GM20000 (cell line): ENCODE results near the gene SLC24A3.

Source experiments
- DNase-seq: peaks from one replicate; pipeline ENCODE4 v3.0.0; 2012; ENCODE audit warnings: low spot score
- TF ChIP-seq, protein P1 (sequence below): IDR thresholded peaks from 2 replicates; pipeline ENCODE4 v1.5.1; 2012; ENCODE audit warnings: mild to moderate bottlenecking, control low read depth; ENCODE audit errors: extremely low read depth, missing control alignments

Gene SLC24A3

DNA sequence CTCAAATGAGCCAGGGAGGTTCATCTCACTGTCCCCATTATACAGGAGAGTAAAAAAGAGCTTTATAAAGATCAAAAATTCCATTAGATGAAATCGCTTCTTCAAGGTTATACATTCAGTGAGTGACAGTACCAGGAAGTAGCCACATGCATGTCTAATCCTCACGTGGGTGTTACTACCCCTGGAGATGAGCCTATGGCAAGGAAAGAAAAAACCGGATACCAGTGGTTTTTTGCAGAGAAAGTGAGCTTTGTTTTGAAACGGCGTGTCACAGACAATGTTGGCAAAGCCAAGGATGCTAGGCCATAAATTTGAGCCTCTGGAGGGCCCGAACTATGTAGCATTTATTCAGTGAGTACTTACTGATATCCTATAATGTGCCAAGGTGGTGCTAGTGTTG, 330.7 kb downstream of the SLC24A3 start:
- DNase-seq = no peak
- TF ChIP-seq, protein P1, sequence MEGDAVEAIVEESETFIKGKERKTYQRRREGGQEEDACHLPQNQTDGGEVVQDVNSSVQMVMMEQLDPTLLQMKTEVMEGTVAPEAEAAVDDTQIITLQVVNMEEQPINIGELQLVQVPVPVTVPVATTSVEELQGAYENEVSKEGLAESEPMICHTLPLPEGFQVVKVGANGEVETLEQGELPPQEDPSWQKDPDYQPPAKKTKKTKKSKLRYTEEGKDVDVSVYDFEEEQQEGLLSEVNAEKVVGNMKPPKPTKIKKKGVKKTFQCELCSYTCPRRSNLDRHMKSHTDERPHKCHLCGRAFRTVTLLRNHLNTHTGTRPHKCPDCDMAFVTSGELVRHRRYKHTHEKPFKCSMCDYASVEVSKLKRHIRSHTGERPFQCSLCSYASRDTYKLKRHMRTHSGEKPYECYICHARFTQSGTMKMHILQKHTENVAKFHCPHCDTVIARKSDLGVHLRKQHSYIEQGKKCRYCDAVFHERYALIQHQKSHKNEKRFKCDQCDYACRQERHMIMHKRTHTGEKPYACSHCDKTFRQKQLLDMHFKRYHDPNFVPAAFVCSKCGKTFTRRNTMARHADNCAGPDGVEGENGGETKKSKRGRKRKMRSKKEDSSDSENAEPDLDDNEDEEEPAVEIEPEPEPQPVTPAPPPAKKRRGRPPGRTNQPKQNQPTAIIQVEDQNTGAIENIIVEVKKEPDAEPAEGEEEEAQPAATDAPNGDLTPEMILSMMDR = no peak

- TF ChIP-seq, protein P1 = no peak
- no peak for DNase-seq
These were observed 332.2 kb downstream of the SLC24A3 start for GRCh38 chr20:19544684-19545083.

GRCh38 chr20:19546648-19547047, 334.2 kb downstream of the SLC24A3 start:
- DNase-seq = no peak
- TF ChIP-seq, protein P1 = no peak

DNA sequence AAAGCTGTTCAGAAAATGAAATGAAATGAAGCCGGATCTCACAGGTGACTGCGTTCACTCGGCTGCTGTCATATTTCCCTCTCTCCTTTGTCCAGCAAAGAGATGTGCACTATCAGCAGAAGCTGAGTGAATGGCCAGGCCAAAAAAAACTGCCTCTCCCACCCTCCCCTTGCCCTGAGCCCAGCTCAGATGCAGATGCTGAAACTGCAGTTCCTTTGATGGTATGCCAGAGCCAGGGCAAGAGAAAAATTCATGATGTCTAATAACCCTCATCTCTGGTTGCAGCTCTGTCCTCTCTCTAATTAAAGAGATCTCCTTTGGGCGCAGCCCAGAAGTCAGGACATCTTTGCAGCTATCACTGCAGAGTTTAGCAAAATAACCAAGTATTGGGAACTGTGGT, 335.1 kb downstream of the SLC24A3 start:
- DNase-seq = no peak
- TF ChIP-seq, protein P1 = no peak

DNA sequence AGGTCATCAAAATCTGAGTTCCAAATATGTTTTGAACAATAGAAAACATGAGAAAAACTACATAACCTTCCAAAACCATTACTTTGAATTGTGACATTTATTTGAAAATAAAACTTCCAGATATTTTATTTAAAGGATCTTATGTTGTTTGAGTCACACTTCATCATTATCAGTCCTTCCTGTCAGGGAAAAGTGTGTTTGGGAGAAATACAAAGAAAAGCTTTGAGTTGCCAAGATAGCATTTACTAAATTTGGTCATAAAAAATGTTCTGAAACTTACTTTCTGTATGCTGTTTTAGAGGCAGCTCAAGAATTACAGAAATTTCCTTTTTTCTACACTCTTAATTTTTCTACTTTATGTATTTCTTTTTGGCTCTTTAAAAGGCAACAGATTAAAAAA, 337.5 kb downstream of the SLC24A3 start:
- no peak for DNase-seq
- TF ChIP-seq, protein P1 = no peak

DNA sequence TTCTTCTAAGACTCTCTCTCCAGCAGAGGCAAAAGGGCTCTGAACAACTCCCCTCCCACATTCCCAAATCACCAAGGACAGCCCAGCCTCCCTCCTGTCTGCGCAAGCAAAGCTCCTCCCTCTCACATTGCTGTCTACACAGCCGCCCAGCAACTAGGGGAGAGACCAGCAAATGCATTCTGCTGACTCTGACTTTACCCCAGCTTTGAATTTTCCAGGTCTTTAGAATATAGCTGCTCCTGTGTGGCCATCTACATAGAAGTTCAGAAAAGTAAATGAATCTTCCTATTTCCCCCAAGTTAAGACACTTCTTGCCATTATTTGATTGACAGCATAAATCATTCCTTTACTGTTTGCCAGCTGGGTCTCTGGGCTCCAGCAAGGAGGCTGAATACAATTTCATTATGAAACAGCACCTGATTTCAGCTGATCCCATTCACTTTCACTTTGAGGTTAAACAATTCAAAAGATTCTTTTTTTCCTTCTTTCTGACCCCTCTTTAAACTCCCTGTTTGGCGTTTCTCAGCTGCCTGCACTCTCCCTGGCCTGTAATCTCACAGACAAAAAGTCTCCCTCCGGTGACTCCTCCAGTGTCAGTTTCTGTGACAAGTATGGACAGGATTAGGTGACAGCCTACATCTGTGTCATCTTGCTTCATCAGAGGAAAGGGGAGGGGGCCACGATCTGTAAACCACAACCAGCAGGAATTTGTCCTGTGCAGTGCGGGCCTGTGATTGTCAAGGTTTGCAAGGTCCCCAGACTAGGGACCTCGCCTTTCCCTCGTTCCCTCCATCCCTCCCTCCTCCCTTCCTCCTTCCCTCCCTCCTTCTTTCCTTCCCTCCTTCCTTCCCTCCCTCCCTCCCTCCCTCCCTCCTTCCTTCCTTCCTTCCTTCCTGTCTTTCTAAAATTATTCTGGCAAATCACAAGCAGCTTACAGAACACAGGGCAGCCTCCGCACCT, 340.1 kb downstream of the SLC24A3 start:
- no peak for DNase-seq
- TF ChIP-seq, protein P1 = no peak

DNA sequence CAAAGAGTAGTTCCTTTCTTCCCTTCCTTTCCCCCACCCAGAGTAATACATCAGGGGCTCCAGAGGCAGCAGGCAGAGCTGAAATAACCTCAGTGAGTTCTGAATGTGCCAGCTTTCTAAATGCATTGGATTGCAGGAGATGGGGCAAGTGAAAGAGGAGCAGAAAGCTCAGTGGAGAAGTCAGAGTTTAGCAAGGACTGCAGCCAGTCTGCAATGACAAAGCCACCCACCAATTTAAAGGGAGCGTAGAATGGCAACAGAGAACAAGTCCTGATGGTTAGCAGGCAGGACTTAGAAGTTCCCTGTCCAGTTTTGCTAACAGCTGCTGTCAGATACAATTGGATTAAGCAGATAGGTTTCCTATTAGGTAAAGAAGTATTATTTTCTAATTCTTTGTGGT, 342.2 kb downstream of the SLC24A3 start:
- DNase-seq = no peak
- TF ChIP-seq, protein P1 = no peak
